HepG2 (cell line): ENCODE results near the gene TTC31. TPM values are rescaled to one million over a fixed set of nuclear protein-coding genes. Genes with fewer than 3 reads are reported as not detected.

ENCODE experiments used
- CCAR2 ChIP-seq: fragments of 200-400 bp; formaldehyde crosslinking; optimal IDR thresholded peaks from 2 replicates; pipeline ENCODE3; 2018; ENCODE audit warnings: low read depth, mild to moderate bottlenecking, low read length, moderate library complexity
- ELF4 ChIP-seq: sonication (generic); formaldehyde crosslinking; IDR thresholded peaks from 2 replicates; pipeline ENCODE4 v1.5.0; 2020; ENCODE audit warnings: missing genetic modification reagents, mild to moderate bottlenecking, moderate library complexity, borderline replicate concordance
- FLYWCH1 ChIP-seq: sonication (generic); formaldehyde crosslinking; IDR thresholded peaks from 2 replicates; pipeline ENCODE4 v1.8.1; 2023; ENCODE audit warnings: mild to moderate bottlenecking, missing genetic modification reagents
- GTF3A ChIP-seq: sonication (generic); formaldehyde crosslinking; conservative IDR thresholded peaks from 2 replicates; pipeline ENCODE4 v1.4.0; 2020; ENCODE audit warnings: mild to moderate bottlenecking, missing genetic modification reagents
- NR2F6 ChIP-seq, 2 experiments: IDR thresholded peaks; 2 replicates each; pipeline ENCODE4 v1.6.1; 2016; ENCODE audit warnings: antibody characterized with exemption in 1 of 2, mild to moderate bottlenecking in 1 of 2
- NR3C1 ChIP-seq: sonication (generic); formaldehyde crosslinking; IDR thresholded peaks from 2 replicates; pipeline ENCODE4 v1.4.0; 2020; ENCODE audit warnings: missing genetic modification reagents
- ZFP37 ChIP-seq: sonication (generic); formaldehyde crosslinking; IDR thresholded peaks from 2 replicates; pipeline ENCODE4 v1.4.0; 2020; ENCODE audit warnings: missing genetic modification reagents, borderline replicate concordance
- ZMYM4 ChIP-seq: sonication (generic); formaldehyde crosslinking; IDR thresholded peaks from 2 replicates; pipeline ENCODE4 v1.8.1; 2023; ENCODE audit warnings: mild to moderate bottlenecking, missing genetic modification reagents
- ZNF501 ChIP-seq: sonication (generic); formaldehyde crosslinking; IDR thresholded peaks from 2 replicates; pipeline ENCODE4 v1.5.1; 2020; ENCODE audit warnings: mild to moderate bottlenecking, moderate library complexity, missing genetic modification reagents
- ZNF569 ChIP-seq: sonication (generic); formaldehyde crosslinking; IDR thresholded peaks from 2 replicates; pipeline ENCODE4 v1.5.0; 2020; ENCODE audit warnings: mild to moderate bottlenecking, missing genetic modification reagents, moderate library complexity, borderline replicate concordance
- ZNF597 ChIP-seq: sonication (generic); formaldehyde crosslinking; IDR thresholded peaks from 2 replicates; pipeline ENCODE4 v1.5.0; 2020; ENCODE audit warnings: missing genetic modification reagents
- ZNF652 ChIP-seq: IDR thresholded peaks from 2 replicates; pipeline ENCODE4 v1.6.1; 2016; ENCODE audit warnings: low read depth, borderline replicate concordance
- ZNF687 ChIP-seq: sonication (generic); formaldehyde crosslinking; IDR thresholded peaks from 2 replicates; pipeline ENCODE4 v1.5.1; 2020; ENCODE audit warnings: mild to moderate bottlenecking, missing genetic modification reagents, moderate library complexity
- ZNF891 ChIP-seq: sonication (generic); formaldehyde crosslinking; IDR thresholded peaks from 2 replicates; pipeline ENCODE4 v1.5.0; 2020; ENCODE audit warnings: mild to moderate bottlenecking, missing genetic modification reagents
- polyA plus RNA-seq, 8 experiments: library from polyadenylated mRNA; depleted of rRNA in 3 of 8; stranded (reverse) in 7 of 8; unstranded in 1 of 8; fragments of >200 nt; fragmentation: Illumina TruSeq in 4 of 8; extraction: Trizol in 4 of 8; gene quantifications; 2 replicates each; pipeline versions ENCODE4 v1.2.1 to v1.2.3, GENCODE V29; 2011 to 2016; ENCODE audit warnings: low read depth in 4 of 8, missing spikeins in 1 of 8, mixed read lengths in 1 of 8; ENCODE audit not compliant: insufficient read depth in 1 of 8
- total RNA-seq, 5 experiments: library from RNA; depleted of rRNA; stranded (reverse); fragments of >200 nt; fragmentation: Illumina TruSeq; extraction: Trizol; gene quantifications; 2 replicates each; pipeline ENCODE4 v1.2.3, GENCODE V29; 2016; ENCODE audit warnings: low read depth in 1 of 5
- TF ChIP-seq, protein P1 (sequence below): sonication (generic); formaldehyde crosslinking; IDR thresholded peaks from 2 replicates; pipeline ENCODE4 v1.5.1; 2020; ENCODE audit warnings: mild to moderate bottlenecking, missing genetic modification reagents
- TF ChIP-seq, protein P2 (sequence below): sonication (generic); formaldehyde crosslinking; IDR thresholded peaks from 2 replicates; pipeline ENCODE4 v1.4.0; 2020; ENCODE audit warnings: mild to moderate bottlenecking, missing genetic modification reagents, borderline replicate concordance
- TF ChIP-seq, protein P3 (sequence below): IDR thresholded peaks from 2 replicates; pipeline ENCODE4 v1.6.1; 2016; ENCODE audit warnings: control low read depth

TTC31 gene
- total and polyA plus RNA-seq, 2 of the 13 experiments (the other 11 are each of a cell fraction or from before 2014, with no cell fraction given) = 28.3 to 39.5 TPM

DNA sequence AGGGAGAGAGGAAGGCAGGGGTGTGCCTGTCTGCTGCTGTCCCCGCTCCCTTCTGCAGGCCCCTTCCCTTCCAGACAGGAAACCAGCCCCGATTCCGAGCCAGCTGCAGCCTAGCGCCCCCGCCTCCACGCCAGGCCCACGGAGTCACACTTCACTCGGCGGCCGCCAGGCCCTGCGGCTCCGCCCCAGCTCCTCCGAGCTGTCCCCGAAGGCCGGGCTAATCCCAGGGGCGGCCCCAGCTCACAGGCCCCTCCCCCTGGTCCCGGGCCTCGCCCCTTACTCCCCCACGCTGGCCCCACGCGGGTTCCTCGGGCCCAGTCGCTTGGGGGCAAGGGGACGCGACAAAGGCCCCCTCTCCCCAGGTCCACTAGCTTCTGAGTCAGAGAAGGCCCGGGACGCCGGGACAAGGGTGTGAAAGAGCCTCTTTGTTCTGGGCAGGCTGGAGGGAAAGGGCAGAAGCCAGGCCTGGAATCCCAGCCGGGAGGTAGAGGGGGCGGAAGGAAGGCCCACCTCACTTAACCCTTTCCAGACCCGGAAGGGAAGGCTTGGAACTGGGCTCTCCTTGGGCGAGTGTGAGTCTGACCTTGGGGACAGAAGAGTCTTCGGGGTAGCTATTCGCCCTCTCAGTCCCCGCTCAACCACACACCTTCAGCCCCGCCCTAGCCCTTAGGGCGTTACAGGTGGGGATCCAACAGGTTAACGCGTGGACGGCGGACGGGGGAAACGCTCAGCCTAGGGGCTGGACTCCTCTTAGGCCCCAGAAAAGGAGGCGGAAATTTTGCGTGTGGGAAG lies 42.3 kb upstream of the TTC31 start (continued):
- TF ChIP-seq, protein P1, sequence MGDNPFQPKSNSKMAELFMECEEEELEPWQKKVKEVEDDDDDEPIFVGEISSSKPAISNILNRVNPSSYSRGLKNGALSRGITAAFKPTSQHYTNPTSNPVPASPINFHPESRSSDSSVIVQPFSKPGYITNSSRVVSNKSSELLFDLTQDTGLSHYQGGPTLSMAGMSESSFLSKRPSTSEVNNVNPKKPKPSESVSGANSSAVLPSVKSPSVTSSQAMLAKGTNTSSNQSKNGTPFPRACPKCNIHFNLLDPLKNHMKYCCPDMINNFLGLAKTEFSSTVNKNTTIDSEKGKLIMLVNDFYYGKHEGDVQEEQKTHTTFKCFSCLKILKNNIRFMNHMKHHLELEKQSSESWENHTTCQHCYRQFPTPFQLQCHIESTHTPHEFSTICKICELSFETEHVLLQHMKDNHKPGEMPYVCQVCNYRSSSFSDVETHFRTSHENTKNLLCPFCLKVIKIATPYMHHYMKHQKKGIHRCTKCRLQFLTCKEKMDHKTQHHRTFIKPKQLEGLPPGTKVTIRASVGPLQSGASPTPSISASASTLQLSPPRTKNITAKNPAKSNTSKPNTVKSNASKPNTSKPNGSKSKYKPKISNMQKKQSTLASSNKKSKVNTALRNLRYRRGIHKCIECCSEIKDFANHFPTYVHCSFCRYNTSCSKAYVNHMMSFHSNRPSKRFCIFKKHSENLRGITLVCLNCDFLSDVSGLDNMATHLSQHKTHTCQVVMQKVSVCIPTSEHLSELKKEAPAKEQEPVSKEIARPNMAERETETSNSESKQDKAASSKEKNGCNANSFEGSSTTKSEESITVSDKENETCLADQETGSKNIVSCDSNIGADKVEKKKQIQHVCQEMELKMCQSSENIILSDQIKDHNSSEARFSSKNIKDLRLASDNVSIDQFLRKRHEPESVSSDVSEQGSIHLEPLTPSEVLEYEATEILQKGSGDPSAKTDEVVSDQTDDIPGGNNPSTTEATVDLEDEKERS (CRISPR knock-in tag) = peak; percentile 87
- TF ChIP-seq NR3C1 (CRISPR knock-in tag) = no peak
- TF ChIP-seq ZMYM4 (CRISPR knock-in tag) = peak; percentile 77
- TF ChIP-seq, protein P2, sequence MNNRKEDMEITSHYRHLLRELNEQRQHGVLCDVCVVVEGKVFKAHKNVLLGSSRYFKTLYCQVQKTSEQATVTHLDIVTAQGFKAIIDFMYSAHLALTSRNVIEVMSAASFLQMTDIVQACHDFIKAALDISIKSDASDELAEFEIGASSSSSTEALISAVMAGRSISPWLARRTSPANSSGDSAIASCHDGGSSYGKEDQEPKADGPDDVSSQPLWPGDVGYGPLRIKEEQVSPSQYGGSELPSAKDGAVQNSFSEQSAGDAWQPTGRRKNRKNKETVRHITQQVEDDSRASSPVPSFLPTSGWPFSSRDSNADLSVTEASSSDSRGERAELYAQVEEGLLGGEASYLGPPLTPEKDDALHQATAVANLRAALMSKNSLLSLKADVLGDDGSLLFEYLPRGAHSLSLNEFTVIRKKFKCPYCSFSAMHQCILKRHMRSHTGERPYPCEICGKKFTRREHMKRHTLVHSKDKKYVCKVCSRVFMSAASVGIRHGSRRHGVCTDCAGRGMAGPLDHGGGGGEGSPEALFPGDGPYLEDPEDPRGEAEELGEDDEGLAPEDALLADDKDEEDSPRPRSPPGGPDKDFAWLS = no peak; the same call in 1 of the 2 replicates
- TF ChIP-seq GTF3A (CRISPR knock-in tag) = peak; percentile 65; the same call in 1 of the 2 replicates
- TF ChIP-seq ZNF501 (CRISPR knock-in tag) = peak; percentile 84; the same call in 1 of the 2 replicates
- TF ChIP-seq CCAR2 = peak; percentile 86
- TF ChIP-seq ELF4 (CRISPR knock-in tag) = peak; percentile 89; the same call in 1 of the 2 replicates
- TF ChIP-seq ZFP37 (CRISPR knock-in tag) = 0 out of 2 replicates have a peak, but pooled peaks have one; percentile 82
- peak; percentile 78; the same call in 1 of the 2 replicates for TF ChIP-seq FLYWCH1 (CRISPR knock-in tag)
- no peak; the same call in none of the 2 replicates for TF ChIP-seq NR2F6 (IDR thresholded peaks at IDR 0.05)
- TF ChIP-seq NR2F6 (CRISPR knock-in tag; IDR thresholded peaks at IDR 0.05) = peak; percentile 80
- peak; percentile 100 for TF ChIP-seq ZNF652 (CRISPR knock-in tag)
- TF ChIP-seq, protein P3, sequence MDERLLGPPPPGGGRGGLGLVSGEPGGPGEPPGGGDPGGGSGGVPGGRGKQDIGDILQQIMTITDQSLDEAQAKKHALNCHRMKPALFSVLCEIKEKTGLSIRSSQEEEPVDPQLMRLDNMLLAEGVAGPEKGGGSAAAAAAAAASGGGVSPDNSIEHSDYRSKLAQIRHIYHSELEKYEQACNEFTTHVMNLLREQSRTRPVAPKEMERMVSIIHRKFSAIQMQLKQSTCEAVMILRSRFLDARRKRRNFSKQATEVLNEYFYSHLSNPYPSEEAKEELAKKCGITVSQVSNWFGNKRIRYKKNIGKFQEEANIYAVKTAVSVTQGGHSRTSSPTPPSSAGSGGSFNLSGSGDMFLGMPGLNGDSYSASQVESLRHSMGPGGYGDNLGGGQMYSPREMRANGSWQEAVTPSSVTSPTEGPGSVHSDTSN (CRISPR knock-in tag) = no peak
- TF ChIP-seq ZNF569 = peak; percentile 99
- TF ChIP-seq ZNF891 (CRISPR knock-in tag) = no peak
- TF ChIP-seq ZNF687 = peak; percentile 95
- TF ChIP-seq ZNF597 (CRISPR knock-in tag) = no peak
